ENCODE data around the gene SELENOT.

- TF ChIP-seq NFYB (CRISPR knock-in tag; conservative IDR thresholded peaks at IDR 0.05; ENCODE audit: low read depth) (no peak), CTCF (IDR thresholded peaks at IDR 0.05) (no peak)
Measured at GRCh38 chr3:150557725-150558124, 45.4 kb upstream of the SELENOT start.
